Measurements from ENCODE around the gene PEX10. TPM values are rescaled to one million over a fixed set of nuclear protein-coding genes. Genes with fewer than 3 reads are reported as not detected.

Gene PEX10
- total RNA-seq, 4 donors from 2014 or later = 23.2 to 33.2 (median 27.2) TPM

- Histone ChIP-seq H3K27ac (peak overlapping the region; percentile 73 to 91 (median 88)), H3K4me3 (peak overlapping the region in 1 of 4 donors; percentile 57), H3K36me3 (peaks cover 0 to 7% (median 0%) of the 10 kb centered on the region in 3 donors), H3K4me1 (peaks cover 18 to 59% (median 22%) of the 10 kb centered on the region in 3 donors), H3K9me3 (peaks cover 0 to 15% (median 5%) of the 10 kb centered on the region in 3 donors), H3K27me3 (peaks cover 0 to 78% (median 0%) of the 10 kb centered on the region in 4 donors)
- no peak for TF ChIP-seq POLR2A (IDR thresholded peaks at IDR 0.05)
- TF ChIP-seq CTCF (IDR thresholded peaks at IDR 0.05) = no peak
- no peak for DNase-seq
- WGBS, 2 donors = no CpG with 5 or more reads among the region's 10 CpGs
- intact Hi-C loops (cut with DNase I) = no loop called here
These were observed 15.6 kb upstream of the PEX10 start for GRCh38 chr1:2427976-2428375.

- H3K27me3 ChIP-seq = peaks cover 0 to 71% (median 0%) of the 10 kb centered on the region in 4 donors
- DNase-seq = no peak
- H3K4me3 ChIP-seq = no peak overlapping the region
- no peak overlapping the region for H3K27ac ChIP-seq
- no peaks in the 10 kb centered on the region for H3K36me3 ChIP-seq
- H3K9me3 ChIP-seq = peaks cover 0 to 15% (median 5%) of the 10 kb centered on the region in 3 donors
- peaks cover 16 to 50% (median 22%) of the 10 kb centered on the region in 3 donors for H3K4me1 ChIP-seq
- TF ChIP-seq POLR2A (IDR thresholded peaks at IDR 0.05) = no peak
- TF ChIP-seq CTCF (IDR thresholded peaks at IDR 0.05) = no peak
- WGBS, 2 donors = 85% methylated on average over 5 to 9 of the region's 18 CpGs
- intact Hi-C loops (cut with DNase I) = no loop called here
These were observed 14.7 kb upstream of the PEX10 start for GRCh38 chr1:2427051-2427450.

- Histone ChIP-seq H3K36me3 (no peaks in the 10 kb centered on the region), H3K4me3 (no peak overlapping the region), H3K27ac (no peak overlapping the region), H3K4me1 (peaks cover 11 to 45% (median 22%) of the 10 kb centered on the region in 3 donors), H3K27me3 (peaks cover 0 to 67% (median 0%) of the 10 kb centered on the region in 4 donors), H3K9me3 (peaks cover 0 to 15% (median 5%) of the 10 kb centered on the region in 3 donors)
- TF ChIP-seq POLR2A (IDR thresholded peaks at IDR 0.05) = no peak
- no peak for TF ChIP-seq CTCF (IDR thresholded peaks at IDR 0.05)
- DNase-seq = no peak
- 53% methylated on average over 3 of the region's 18 CpGs; no CpG with 5 or more reads in 1 of the 2 donors for WGBS, 2 donors
- intact Hi-C loops (cut with DNase I) = no loop called here
These were observed 14.2 kb upstream of the PEX10 start for GRCh38 chr1:2426540-2426939.

- no peak for TF ChIP-seq POLR2A (IDR thresholded peaks at IDR 0.05)
- TF ChIP-seq CTCF (IDR thresholded peaks at IDR 0.05) = no peak
- Histone ChIP-seq H3K9me3 (peaks cover 0 to 15% (median 5%) of the 10 kb centered on the region in 3 donors), H3K27ac (no peak overlapping the region), H3K4me1 (peaks cover 9 to 39% (median 21%) of the 10 kb centered on the region in 3 donors), H3K36me3 (no peaks in the 10 kb centered on the region), H3K4me3 (no peak overlapping the region), H3K27me3 (peaks cover 0 to 68% (median 0%) of the 10 kb centered on the region in 4 donors)
- DNase-seq = no peak
- WGBS, 2 donors = 89 to 94% methylated on average over 3 to 11 of the region's 11 CpGs
- intact Hi-C loops (cut with DNase I) = no loop called here
These were observed 13.5 kb upstream of the PEX10 start for GRCh38 chr1:2425892-2426291.

- WGBS, 2 donors = 78 to 93% methylated on average over 4 of the region's 4 CpGs
- Histone ChIP-seq H3K4me3 (no peak overlapping the region), H3K27ac (no peak overlapping the region), H3K4me1 (peaks cover 2 to 11% (median 3%) of the 10 kb centered on the region in 3 donors), H3K27me3 (peaks cover 0 to 68% (median 0%) of the 10 kb centered on the region in 4 donors), H3K36me3 (no peaks in the 10 kb centered on the region), H3K9me3 (peaks cover 0 to 7% (median 0%) of the 10 kb centered on the region in 3 donors)
- no peak for DNase-seq
- intact Hi-C loops (cut with DNase I) = no loop called here
- TF ChIP-seq CTCF (IDR thresholded peaks at IDR 0.05) (no peak), POLR2A (IDR thresholded peaks at IDR 0.05) (no peak)
These were observed 10.2 kb upstream of the PEX10 start for GRCh38 chr1:2422523-2422922.

Data from esophagus squamous epithelium (tissue), 5 donors.